WTC11 (cell line): ENCODE results near the gene JAML. TPM values are rescaled to one million over a fixed set of nuclear protein-coding genes. Genes with fewer than 3 reads are reported as not detected.
A peak's percentile ranks its signal among the peaks of the same experiment; 100 is the strongest.

ENCODE experiments used
- ATAC-seq: fragments of 200-7000 bp; cut with Tn5 transposase; 2 replicates; pipeline ENCODE4 v1.10.0; 2021; ENCODE audit warnings: mild to moderate bottlenecking, moderate library complexity
- CTCF ChIA-PET: fragments of 300-600 bp; sonication (Branson Sonifier 250); formaldehyde crosslinking; loops from one replicate; lab custom pipeline; 2021; ENCODE audit warnings: antibody characterized with exemption; lab: Charles Lee
- POLR2A ChIA-PET: fragments of 350-600 bp; sonication (Branson Sonifier 250); formaldehyde crosslinking; loops from one replicate; lab custom pipeline; 2021; ENCODE audit warnings: antibody characterized with exemption; lab: Charles Lee
- DNase-seq: peaks from one replicate; pipeline ENCODE4 v3.0.0; 2021; ENCODE audit warnings: low spot score
- H3K27ac Mint-ChIP-seq: 2 replicates; pipeline ENCODE4 v1.8.0; 2021; ENCODE audit warnings: mixed read lengths
- H3K27me3 Mint-ChIP-seq: 2 replicates; pipeline ENCODE4 v1.8.0; 2021; ENCODE audit warnings: low read depth, mild to moderate bottlenecking, moderate library complexity, mixed read lengths
- H3K36me3 Mint-ChIP-seq: 2 replicates; pipeline ENCODE4 v1.8.0; 2021; ENCODE audit warnings: mixed read lengths
- H3K4me1 Mint-ChIP-seq: 2 replicates; pipeline ENCODE4 v1.8.0; 2022; ENCODE audit warnings: mixed read lengths
- H3K4me3 Mint-ChIP-seq: 2 replicates; pipeline ENCODE4 v1.8.0; 2021; ENCODE audit warnings: mild to moderate bottlenecking, moderate library complexity, mixed read lengths
- H3K9me3 Mint-ChIP-seq: 2 replicates; pipeline ENCODE4 v1.8.0; 2021; ENCODE audit warnings: mixed read lengths
- ATF2 ChIP-seq: sonication (generic); formaldehyde crosslinking; IDR thresholded peaks from 2 replicates; pipeline ENCODE4 v1.8.1; 2022; ENCODE audit warnings: low read depth, missing genetic modification reagents, borderline replicate concordance
- ATF6 ChIP-seq: sonication (generic); formaldehyde crosslinking; IDR thresholded peaks from 2 replicates; pipeline ENCODE4 v1.8.1; 2023; ENCODE audit warnings: mild to moderate bottlenecking, missing genetic modification reagents
- CREB1 ChIP-seq: sonication (generic); formaldehyde crosslinking; IDR thresholded peaks from 2 replicates; pipeline ENCODE4 v1.8.0; 2023; ENCODE audit warnings: mild to moderate bottlenecking, missing genetic modification reagents
- E2F5 ChIP-seq: sonication (generic); formaldehyde crosslinking; IDR thresholded peaks from 2 replicates; pipeline ENCODE4 v1.8.1; 2022; ENCODE audit warnings: mild to moderate bottlenecking, moderate library complexity, missing genetic modification reagents
- EMX1 ChIP-seq: fragments of 250-450 bp; sonication (Bioruptor Pico); IDR thresholded peaks from 2 replicates; pipeline ENCODE4 v1.8.0; 2021; ENCODE audit warnings: mild to moderate bottlenecking
- ERG ChIP-seq: fragments of 250-450 bp; sonication (Bioruptor Pico); IDR thresholded peaks from 2 replicates; pipeline ENCODE4 v1.8.0; 2021; ENCODE audit warnings: mild to moderate bottlenecking
- GRHL2 ChIP-seq: fragments of 250-450 bp; sonication (Bioruptor Pico); IDR thresholded peaks from 2 replicates; pipeline ENCODE4 v1.8.0; 2022; ENCODE audit warnings: mild to moderate bottlenecking, moderate library complexity; ENCODE audit not compliant: insufficient replicate concordance, severe bottlenecking
- JAZF1 ChIP-seq: fragments of 250-450 bp; sonication (Bioruptor Pico); IDR thresholded peaks from 2 replicates; pipeline ENCODE4 v1.9.0; 2021; ENCODE audit warnings: moderate library complexity, mild to moderate bottlenecking, inconsistent platforms
- JUN ChIP-seq: sonication (generic); formaldehyde crosslinking; IDR thresholded peaks from 2 replicates; pipeline ENCODE4 v1.8.0; 2023; ENCODE audit warnings: mild to moderate bottlenecking, missing genetic modification reagents
- MXD4 ChIP-seq: fragments of 250-450 bp; sonication (Bioruptor Pico); IDR thresholded peaks from 2 replicates; pipeline ENCODE4 v1.8.0; 2021; ENCODE audit warnings: mild to moderate bottlenecking, moderate library complexity, borderline replicate concordance
- NFE2L1 ChIP-seq: sonication (generic); formaldehyde crosslinking; IDR thresholded peaks from 2 replicates; pipeline ENCODE4 v1.8.1; 2023; ENCODE audit warnings: missing genetic modification reagents
- NR2C2 ChIP-seq: sonication (generic); formaldehyde crosslinking; IDR thresholded peaks from 2 replicates; pipeline ENCODE4 v1.8.0; 2022; ENCODE audit warnings: mild to moderate bottlenecking, missing genetic modification reagents
- OVOL2 ChIP-seq: fragments of 250-450 bp; sonication (Bioruptor Pico); IDR thresholded peaks from 2 replicates; pipeline ENCODE4 v1.9.0; 2021; ENCODE audit warnings: mild to moderate bottlenecking, borderline replicate concordance
- PRRX2 ChIP-seq: fragments of 250-450 bp; sonication (Bioruptor Pico); IDR thresholded peaks from 2 replicates; pipeline ENCODE4 v1.8.0; 2021; ENCODE audit warnings: mild to moderate bottlenecking
- RELA ChIP-seq: sonication (generic); formaldehyde crosslinking; IDR thresholded peaks from 2 replicates; pipeline ENCODE4 v1.8.1; 2022; ENCODE audit warnings: missing genetic modification reagents, mild to moderate bottlenecking, borderline replicate concordance
- TEAD4 ChIP-seq: sonication (generic); formaldehyde crosslinking; IDR thresholded peaks from 2 replicates; pipeline ENCODE4 v1.8.0; 2022; ENCODE audit warnings: mild to moderate bottlenecking, missing genetic modification reagents
- TP53 ChIP-seq: sonication (generic); formaldehyde crosslinking; IDR thresholded peaks from 2 replicates; pipeline ENCODE4 v1.8.1; 2023; ENCODE audit warnings: mild to moderate bottlenecking, missing genetic modification reagents
- ZNF219 ChIP-seq: sonication (generic); formaldehyde crosslinking; IDR thresholded peaks from 2 replicates; pipeline ENCODE4 v1.8.0; 2023; ENCODE audit warnings: missing genetic modification reagents, mild to moderate bottlenecking, borderline replicate concordance
- ZNF232 ChIP-seq: sonication (generic); formaldehyde crosslinking; IDR thresholded peaks from 2 replicates; pipeline ENCODE4 v1.8.0; 2022; ENCODE audit warnings: mild to moderate bottlenecking, missing genetic modification reagents
- ZNF263 ChIP-seq: sonication (generic); formaldehyde crosslinking; IDR thresholded peaks from 2 replicates; pipeline ENCODE4 v1.8.1; 2022; ENCODE audit warnings: low read depth, mild to moderate bottlenecking, moderate library complexity, missing genetic modification reagents
- ZNF317 ChIP-seq: sonication (generic); formaldehyde crosslinking; IDR thresholded peaks from 2 replicates; pipeline ENCODE4 v1.8.1; 2023; ENCODE audit warnings: low read depth, mild to moderate bottlenecking, moderate library complexity, missing genetic modification reagents, borderline replicate concordance
- ZNF671 ChIP-seq: fragments of 250-450 bp; sonication (Bioruptor Pico); IDR thresholded peaks from 2 replicates; pipeline ENCODE4 v1.8.0; 2021; ENCODE audit warnings: mild to moderate bottlenecking
- total RNA-seq: library from RNA; stranded (reverse); gene quantifications from 3 replicates; pipeline ENCODE4 v1.2.3, GENCODE V29; 2021
- TF ChIP-seq, protein P1 (sequence below): fragments of 250-450 bp; sonication (Bioruptor Pico); IDR thresholded peaks from 2 replicates; pipeline ENCODE4 v1.9.0; 2021; ENCODE audit warnings: mild to moderate bottlenecking
- TF ChIP-seq, protein P2 (sequence below): sonication (generic); formaldehyde crosslinking; IDR thresholded peaks from 2 replicates; pipeline ENCODE4 v1.8.1; 2023; ENCODE audit warnings: mild to moderate bottlenecking, missing genetic modification reagents, moderate library complexity

JAML gene
- total RNA-seq, 1 experiment from 2014 or later, result 0.24 TPM

DNA sequence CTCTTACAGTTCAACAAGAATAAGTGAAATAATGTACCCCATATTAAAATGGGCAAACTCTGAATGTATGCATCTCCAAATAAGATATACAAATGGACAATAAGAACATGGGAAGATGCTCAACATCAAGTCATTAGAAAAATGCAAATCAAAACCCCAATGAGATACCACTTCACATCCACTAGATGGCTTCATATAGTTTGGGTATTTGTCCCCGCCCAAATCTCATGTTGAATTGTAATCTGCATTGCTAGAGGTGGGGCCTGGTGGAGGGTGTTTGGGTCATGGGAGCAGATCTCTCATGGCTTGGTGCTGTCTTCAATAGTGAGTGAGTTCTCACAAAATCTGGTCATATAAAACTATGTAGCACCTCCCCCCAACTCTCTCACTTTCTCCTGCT is 33.6 kb upstream of the JAML start:
- H3K27ac Mint-ChIP-seq, result no peak overlapping the region
- peaks cover 83% of the 10 kb centered on the region for H3K27me3 Mint-ChIP-seq
- peaks cover 7% of the 10 kb centered on the region for H3K4me1 Mint-ChIP-seq
- no peak for TF ChIP-seq ZNF219
- no peak for TF ChIP-seq NFE2L1 (CRISPR knock-in tag)
- TF ChIP-seq ATF6 (CRISPR knock-in tag), result no peak
- TF ChIP-seq JUN (CRISPR knock-in tag), result no peak
- no peak for TF ChIP-seq E2F5 (CRISPR knock-in tag)
- no peak for TF ChIP-seq RELA (CRISPR knock-in tag)
- TF ChIP-seq ATF2 (CRISPR knock-in tag), result no peak
- no peak for TF ChIP-seq ERG (CRISPR knock-in tag)
- TF ChIP-seq, protein P1, sequence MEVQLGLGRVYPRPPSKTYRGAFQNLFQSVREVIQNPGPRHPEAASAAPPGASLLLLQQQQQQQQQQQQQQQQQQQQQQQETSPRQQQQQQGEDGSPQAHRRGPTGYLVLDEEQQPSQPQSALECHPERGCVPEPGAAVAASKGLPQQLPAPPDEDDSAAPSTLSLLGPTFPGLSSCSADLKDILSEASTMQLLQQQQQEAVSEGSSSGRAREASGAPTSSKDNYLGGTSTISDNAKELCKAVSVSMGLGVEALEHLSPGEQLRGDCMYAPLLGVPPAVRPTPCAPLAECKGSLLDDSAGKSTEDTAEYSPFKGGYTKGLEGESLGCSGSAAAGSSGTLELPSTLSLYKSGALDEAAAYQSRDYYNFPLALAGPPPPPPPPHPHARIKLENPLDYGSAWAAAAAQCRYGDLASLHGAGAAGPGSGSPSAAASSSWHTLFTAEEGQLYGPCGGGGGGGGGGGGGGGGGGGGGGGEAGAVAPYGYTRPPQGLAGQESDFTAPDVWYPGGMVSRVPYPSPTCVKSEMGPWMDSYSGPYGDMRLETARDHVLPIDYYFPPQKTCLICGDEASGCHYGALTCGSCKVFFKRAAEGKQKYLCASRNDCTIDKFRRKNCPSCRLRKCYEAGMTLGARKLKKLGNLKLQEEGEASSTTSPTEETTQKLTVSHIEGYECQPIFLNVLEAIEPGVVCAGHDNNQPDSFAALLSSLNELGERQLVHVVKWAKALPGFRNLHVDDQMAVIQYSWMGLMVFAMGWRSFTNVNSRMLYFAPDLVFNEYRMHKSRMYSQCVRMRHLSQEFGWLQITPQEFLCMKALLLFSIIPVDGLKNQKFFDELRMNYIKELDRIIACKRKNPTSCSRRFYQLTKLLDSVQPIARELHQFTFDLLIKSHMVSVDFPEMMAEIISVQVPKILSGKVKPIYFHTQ (CRISPR knock-in tag), result no peak
- no peak for TF ChIP-seq EMX1 (CRISPR knock-in tag)
- TF ChIP-seq MXD4 (CRISPR knock-in tag), result no peak
- TF ChIP-seq OVOL2 (CRISPR knock-in tag), result no peak
- no peak for TF ChIP-seq ZNF232 (CRISPR knock-in tag)
- TF ChIP-seq TEAD4 (CRISPR knock-in tag), result no peak
- no peak for TF ChIP-seq CREB1 (CRISPR knock-in tag)
- DNase-seq, result no peak
- H3K9me3 Mint-ChIP-seq, result peaks cover 9% of the 10 kb centered on the region
- ChIA-PET CTCF (interaction anchor here (1.8 kb wide), 1 partner anchor 60 kb away, joined by 5 read pairs; no protein-coding TSS in a partner anchor), POLR2A (no interaction called here)
- no peak overlapping the region for H3K4me3 Mint-ChIP-seq
- ATAC-seq, result peak; percentile 53
- no peaks in the 10 kb centered on the region for H3K36me3 Mint-ChIP-seq

DNA sequence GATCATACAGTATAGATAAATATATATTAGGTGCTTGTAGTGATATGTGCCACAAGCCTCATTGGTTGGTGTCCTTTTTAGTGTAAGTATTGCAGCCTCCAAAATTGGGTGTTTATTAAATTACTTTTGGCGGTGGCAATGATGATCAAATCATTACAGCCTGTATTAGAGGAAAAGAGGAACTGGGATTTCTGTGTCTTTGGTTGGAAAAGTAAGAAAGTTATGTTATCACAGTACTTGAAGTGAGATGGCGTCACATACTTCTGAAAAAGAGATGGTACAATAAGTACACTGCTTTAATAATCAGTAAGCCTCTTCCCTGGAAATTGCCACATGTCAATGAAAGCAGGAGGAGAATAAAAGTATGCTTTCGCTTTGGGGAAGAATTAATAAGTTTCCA is 27.9 kb upstream of the JAML start:
- Mint-ChIP-seq H3K27ac (no peak overlapping the region; the same call in 1 of the 2 replicates), H3K4me1 (peaks cover 9% of the 10 kb centered on the region), H3K4me3 (peak overlapping the region; percentile 86), H3K9me3 (peaks cover 8% of the 10 kb centered on the region), H3K36me3 (no peaks in the 10 kb centered on the region), H3K27me3 (peaks cover 84% of the 10 kb centered on the region)
- ATAC-seq, result no peak
- ChIA-PET CTCF (interaction anchor here (1.2 to 1.4 kb wide), 3 partner anchors 43 to 82 kb away, joined by 3 to 12 read pairs (median 5); no protein-coding TSS in a partner anchor), POLR2A (no interaction called here)
- no peak for DNase-seq
- TF ChIP-seq NR2C2 (CRISPR knock-in tag) (no peak), GRHL2 (CRISPR knock-in tag) (no peak), ZNF219 (no peak), ATF6 (CRISPR knock-in tag) (no peak), JAZF1 (CRISPR knock-in tag) (no peak), TP53 (CRISPR knock-in tag) (no peak), ZNF263 (CRISPR knock-in tag) (no peak), PRRX2 (CRISPR knock-in tag) (no peak), ZNF671 (no peak), EMX1 (CRISPR knock-in tag) (no peak), ZNF317 (CRISPR knock-in tag) (no peak), JUN (CRISPR knock-in tag) (no peak)
- TF ChIP-seq, protein P2, sequence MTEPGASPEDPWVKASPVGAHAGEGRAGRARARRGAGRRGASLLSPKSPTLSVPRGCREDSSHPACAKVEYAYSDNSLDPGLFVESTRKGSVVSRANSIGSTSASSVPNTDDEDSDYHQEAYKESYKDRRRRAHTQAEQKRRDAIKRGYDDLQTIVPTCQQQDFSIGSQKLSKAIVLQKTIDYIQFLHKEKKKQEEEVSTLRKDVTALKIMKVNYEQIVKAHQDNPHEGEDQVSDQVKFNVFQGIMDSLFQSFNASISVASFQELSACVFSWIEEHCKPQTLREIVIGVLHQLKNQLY (CRISPR knock-in tag), result no peak
